Type B pancreatic cell (in vitro differentiated cells): ENCODE results near the gene PITPNC1. TPM values are rescaled to one million over a fixed set of nuclear protein-coding genes. Genes with fewer than 3 reads are reported as not detected.

ENCODE experiments used
- DNase-seq: peaks from one replicate; pipeline ENCODE4 v3.0.0; 2021; ENCODE audit warnings: mixed read lengths; ENCODE audit not compliant: unreplicated experiment; ENCODE audit errors: extremely low spot score
- H3K27ac Mint-ChIP-seq: 2 replicates; pipeline ENCODE4 v1.8.0; 2021; ENCODE audit warnings: mild to moderate bottlenecking, mixed read lengths
- H3K27me3 Mint-ChIP-seq: 2 replicates; pipeline ENCODE4 v1.8.0; 2021; ENCODE audit warnings: mixed read lengths
- H3K36me3 Mint-ChIP-seq: 2 replicates; pipeline ENCODE4 v1.8.0; 2021; ENCODE audit warnings: mixed read lengths
- H3K4me1 Mint-ChIP-seq: one replicate; pipeline ENCODE4 v1.8.0; 2021; ENCODE audit warnings: mixed read lengths; ENCODE audit not compliant: unreplicated experiment
- H3K4me3 Mint-ChIP-seq: 2 replicates; pipeline ENCODE4 v1.8.0; 2021; ENCODE audit warnings: mild to moderate bottlenecking, mixed read lengths
- H3K9me3 Mint-ChIP-seq: 2 replicates; pipeline ENCODE4 v1.8.0; 2021; ENCODE audit warnings: mixed read lengths
- CTCF ChIP-seq: fragments of 200-600 bp; sonication (generic); conservative IDR thresholded peaks from 2 replicates; pipeline ENCODE4 v1.5.0; 2021; ENCODE audit warnings: antibody characterized with exemption, mild to moderate bottlenecking
- total RNA-seq: library from RNA; stranded (reverse); gene quantifications from 2 replicates; pipeline ENCODE4 v1.2.1, GENCODE V29; 2021; ENCODE audit warnings: low replicate concordance

Gene PITPNC1
- total RNA-seq, 1 donor from 2014 or later: 18.7 TPM

- Mint-ChIP-seq H3K4me1 (peaks cover 3% of the 10 kb centered on the region), H3K36me3 (peaks cover 7% of the 10 kb centered on the region), H3K9me3 (peaks cover 7% of the 10 kb centered on the region), H3K27me3 (no peaks in the 10 kb centered on the region), H3K4me3 (no peak overlapping the region), H3K27ac (no peak overlapping the region)
- no peak for TF ChIP-seq CTCF
- DNase-seq: no peak
Observed at GRCh38 chr17:67601897-67602296, 224.8 kb downstream of the PITPNC1 start.

GRCh38 chr17:67602444-67602843 is 225.4 kb downstream of the PITPNC1 start:
- Mint-ChIP-seq H3K4me1 (peaks cover 3% of the 10 kb centered on the region), H3K9me3 (peaks cover 7% of the 10 kb centered on the region), H3K36me3 (peaks cover 7% of the 10 kb centered on the region), H3K4me3 (no peak overlapping the region), H3K27me3 (no peaks in the 10 kb centered on the region), H3K27ac (no peak overlapping the region)
- TF ChIP-seq CTCF: no peak
- no peak for DNase-seq

- DNase-seq: no peak
- no peak overlapping the region for H3K27ac Mint-ChIP-seq
- no peak overlapping the region for H3K4me3 Mint-ChIP-seq
- H3K4me1 Mint-ChIP-seq: peaks cover 3% of the 10 kb centered on the region
- peaks cover 7% of the 10 kb centered on the region for H3K9me3 Mint-ChIP-seq
- TF ChIP-seq CTCF: peak; percentile 59
- H3K27me3 Mint-ChIP-seq: no peaks in the 10 kb centered on the region
- H3K36me3 Mint-ChIP-seq: peaks cover 7% of the 10 kb centered on the region
Observed at GRCh38 chr17:67602974-67603373, 225.9 kb downstream of the PITPNC1 start.

GRCh38 chr17:67605256-67605912 is 228.3 kb downstream of the PITPNC1 start:
- no peak for TF ChIP-seq CTCF
- Mint-ChIP-seq H3K4me1 (peaks cover 3% of the 10 kb centered on the region), H3K4me3 (no peak overlapping the region), H3K36me3 (peaks cover 4% of the 10 kb centered on the region), H3K27me3 (no peaks in the 10 kb centered on the region), H3K27ac (no peak overlapping the region), H3K9me3 (no peaks in the 10 kb centered on the region)
- no peak for DNase-seq

- no peaks in the 10 kb centered on the region for H3K27me3 Mint-ChIP-seq
- H3K36me3 Mint-ChIP-seq: peaks cover 4% of the 10 kb centered on the region
- H3K4me1 Mint-ChIP-seq: peaks cover 3% of the 10 kb centered on the region
- H3K9me3 Mint-ChIP-seq: no peaks in the 10 kb centered on the region
- H3K27ac Mint-ChIP-seq: no peak overlapping the region
- H3K4me3 Mint-ChIP-seq: no peak overlapping the region
- TF ChIP-seq CTCF: no peak
- DNase-seq: no peak
Observed at GRCh38 chr17:67606471-67606870, 229.4 kb downstream of the PITPNC1 start.
